A549 (cell line): ENCODE measurements around the gene KCND1. TPM values are rescaled to one million over a fixed set of nuclear protein-coding genes. Genes with fewer than 3 reads are reported as not detected.
A peak's percentile ranks its signal among the peaks of the same experiment; 100 is the strongest.

ENCODE experiments used
- ATAC-seq, 2 experiments: fragments of 200-7000 bp in 1 of 2; fragments of >200 bp in 1 of 2; cut with Nextera tagmentation in 1 of 2; cut with Tn5 transposase in 1 of 2; 3 replicates each; pipeline versions ENCODE4 v1.8.0 to v1.9.1; 2018 to 2020; ENCODE audit warnings: mild to moderate bottlenecking in 1 of 2, moderate library complexity in 1 of 2
- CTCF ChIA-PET: fragments of 300-600 bp; sonication (Branson Sonifier 250); formaldehyde crosslinking; extraction: SDS; loops from one replicate; lab custom pipeline; 2021; ENCODE audit warnings: antibody characterized with exemption, inconsistent platforms; lab: Yijun Ruan, JAX
- POLR2A ChIA-PET: fragments of 350-600 bp; formaldehyde crosslinking; extraction: SDS; loops from one replicate; lab custom pipeline; 2021; ENCODE audit warnings: antibody characterized with exemption, inconsistent platforms; lab: Yijun Ruan, JAX
- DNase-seq, 2 experiments: peaks; one replicate each; pipeline versions ENCODE4 v3.0.0 to v3.0.0-alpha.2; 2011 to 2016; ENCODE audit warnings: low read depth in 1 of 2, low spot score in 1 of 2
- FAIRE-seq: peaks from 2 replicates; lab custom pipeline; 2011; peaks lifted over from hg19 to GRCh38; lab: Jason Lieb, UNC
- H3K27ac ChIP-seq, 2 experiments: fragments of >200 bp; sonication (Bioruptor Twin); formaldehyde crosslinking; 3 replicates each; pipeline ENCODE4 v1.5.1; 2016 to 2017
- H3K4me1 ChIP-seq: fragments of >200 bp; sonication (Bioruptor Twin); formaldehyde crosslinking; 3 replicates; pipeline ENCODE4 v1.6.1; 2016
- H3K4me2 ChIP-seq: fragments of >200 bp; sonication (Bioruptor Twin); formaldehyde crosslinking; 3 replicates; pipeline ENCODE4 v1.6.1; 2016
- H3K4me3 ChIP-seq: fragments of >200 bp; sonication (Bioruptor Twin); formaldehyde crosslinking; 3 replicates; pipeline ENCODE4 v1.5.1; 2016
- H3K9me3 ChIP-seq: fragments of >200 bp; sonication (Bioruptor Twin); formaldehyde crosslinking; 3 replicates; pipeline ENCODE4 v1.6.1; 2016
- BHLHE40 ChIP-seq: IDR thresholded peaks from 2 replicates; pipeline ENCODE4 v1.6.1; 2012; ENCODE audit warnings: low read depth, low read length, inconsistent platforms
- CBX8 ChIP-seq: fragments of 200-600 bp; sonication (generic); IDR thresholded peaks from 2 replicates; pipeline ENCODE4 v1.6.1; 2016
- CHD2 ChIP-seq: fragments of 150-350 bp; IDR thresholded peaks from 2 replicates; pipeline ENCODE4 v1.6.1; 2014; ENCODE audit warnings: low read length; ENCODE audit not compliant: partially characterized antibody
- CTCF ChIP-seq: fragments of >200 bp; sonication (Bioruptor Twin); formaldehyde crosslinking; IDR thresholded peaks from 3 replicates; pipeline ENCODE4 v1.5.1; 2016
- EHF ChIP-seq: fragments of 250-450 bp; sonication (Bioruptor Pico); IDR thresholded peaks from 2 replicates; pipeline ENCODE4 v1.5.0; 2020; ENCODE audit warnings: mild to moderate bottlenecking
- ESRRA ChIP-seq: fragments of 150-350 bp; IDR thresholded peaks from 2 replicates; pipeline ENCODE4 v1.6.1; 2014; ENCODE audit warnings: mild to moderate bottlenecking, low read length, borderline replicate concordance
- FOSB ChIP-seq: fragments of 250-450 bp; sonication (Bioruptor Pico); IDR thresholded peaks from 2 replicates; pipeline ENCODE4 v1.5.0; 2020; ENCODE audit warnings: mild to moderate bottlenecking, moderate library complexity
- HDAC2 ChIP-seq: fragments of 200-600 bp; sonication (generic); IDR thresholded peaks from 2 replicates; pipeline ENCODE4 v1.6.1; 2016
- JUNB ChIP-seq: fragments of >200 bp; sonication (Bioruptor Twin); formaldehyde crosslinking; IDR thresholded peaks from 2 replicates; pipeline ENCODE4 v1.6.1; 2016
- MAFK ChIP-seq: fragments of 450-650 bp; IDR thresholded peaks from 2 replicates; pipeline ENCODE4 v1.6.1; 2014; ENCODE audit not compliant: partially characterized antibody
- MYC ChIP-seq: IDR thresholded peaks from 2 replicates; pipeline ENCODE4 v1.6.1; 2012; ENCODE audit warnings: mild to moderate bottlenecking, inconsistent platforms, low read length, improper control_type of control experiment, borderline replicate concordance
- NFE2L2 ChIP-seq: fragments of 150-350 bp; conservative IDR thresholded peaks from 2 replicates; pipeline ENCODE4 v1.6.1; 2014; ENCODE audit warnings: low read length
- NR3C1 ChIP-seq: fragments of >200 bp; sonication (Bioruptor Twin); formaldehyde crosslinking; IDR thresholded peaks from 3 replicates; pipeline ENCODE4 v1.6.1; 2017
- PBX3 ChIP-seq: IDR thresholded peaks from 2 replicates; pipeline ENCODE4 v1.6.1; 2012
- POLR2AphosphoS2 ChIP-seq: conservative IDR thresholded peaks from 2 replicates; pipeline ENCODE4 v1.6.1; 2012; ENCODE audit warnings: low read length, improper control_type of control experiment, inconsistent platforms
- RAD21 ChIP-seq, 2 experiments: fragments of >200 bp in 1 of 2; sonication (Bioruptor Twin) in 1 of 2; formaldehyde crosslinking in 1 of 2; IDR thresholded peaks in 1 of 2; conservative IDR thresholded peaks in 1 of 2; 2 replicates in 1 of 2; 3 replicates in 1 of 2; pipeline ENCODE4 v1.6.1; 2012 to 2018; ENCODE audit warnings: inconsistent platforms in 1 of 2
- REST ChIP-seq: fragments of 200-600 bp; sonication (generic); IDR thresholded peaks from 2 replicates; pipeline ENCODE4 v1.6.1; 2016; ENCODE audit warnings: antibody characterized with exemption, mild to moderate bottlenecking, moderate library complexity
- RFX5 ChIP-seq: fragments of 450-650 bp; IDR thresholded peaks from 2 replicates; pipeline ENCODE4 v1.7.1; 2014; ENCODE audit warnings: antibody characterized with exemption, mild to moderate bottlenecking, moderate library complexity
- SMC3 ChIP-seq: fragments of >200 bp; sonication (Bioruptor Twin); formaldehyde crosslinking; IDR thresholded peaks from 3 replicates; pipeline ENCODE4 v1.6.1; 2018; ENCODE audit warnings: inconsistent platforms
- TFCP2L1 ChIP-seq: fragments of 250-450 bp; sonication (Bioruptor Pico); IDR thresholded peaks from 2 replicates; pipeline ENCODE4 v1.5.0; 2021; ENCODE audit warnings: mild to moderate bottlenecking
- TP53 ChIP-seq: fragments of 250-450 bp; sonication (Bioruptor Pico); IDR thresholded peaks from 2 replicates; pipeline ENCODE4 v1.5.0; 2021; ENCODE audit warnings: mild to moderate bottlenecking, moderate library complexity
- USF2 ChIP-seq: fragments of 450-650 bp; IDR thresholded peaks from 2 replicates; pipeline ENCODE4 v1.6.1; 2014; ENCODE audit warnings: antibody characterized with exemption
- ZFP36 ChIP-seq: fragments of 450-650 bp; IDR thresholded peaks from 2 replicates; pipeline ENCODE4 v1.6.1; 2014; ENCODE audit warnings: borderline replicate concordance; ENCODE audit not compliant: partially characterized antibody
- WGBS: methylation state at CpG from one replicate; pipeline ENCODE4 v1.1.6; 2017; ENCODE audit errors: missing lambda C conversion rate; 5-methylcytosine and 5-hydroxymethylcytosine counted together
- polyA plus RNA-seq, 4 experiments: library from polyadenylated mRNA; depleted of rRNA in 3 of 4; stranded (reverse); fragments of >200 nt; fragmentation: RNase III in 1 of 4; extraction: RNeasy Plus Mini Kit Qiagen cat#74134 plus additional on column Dnase treatment in 1 of 4; gene quantifications; 2 replicates in 3 of 4; 3 replicates in 1 of 4; pipeline ENCODE4 v1.2.3, GENCODE V29; 2011 to 2017

Gene KCND1
- polyA plus RNA-seq, 2 of the 4 experiments (the other 2 are of a cell fraction) = 0.59 to 0.79 TPM

GRCh38 chrX:48972220-48973164 is 848 bp upstream of the KCND1 start:
- Histone ChIP-seq H3K9me3 (no peaks in the 10 kb centered on the region), H3K27ac (peak overlapping the region in 1 of 2 experiments; percentile 70; a peak in 3 of 6 replicates), H3K4me1 (peaks cover 11% of the 10 kb centered on the region), H3K4me3 (peak overlapping the region; percentile 0; the same call in 1 of the 3 replicates), H3K4me2 (peak overlapping the region; percentile 56)
- ChIA-PET CTCF (interaction anchor here (0.6 to 4.9 kb wide), 15 partner anchors 9 to 247 kb away, joined by 3 to 32 read pairs (median 5); partner anchors contain the start of genes GRIPAP1, OTUD5 and TFE3), POLR2A (interaction anchor here (1.4 kb wide), 1 partner anchor 15 kb away, joined by 5 read pairs; the partner anchor contains the start of gene OTUD5)
- WGBS = 53% methylated on average over 12 of the region's 13 CpGs
- TF ChIP-seq PBX3 (no peak), RAD21 (conservative IDR thresholded peaks at IDR 0.05 in 1 of 2, IDR thresholded peaks at IDR 0.05 in 1 of 2) (peak; percentile 35 to 40; a peak in 4 of 5 replicates), CTCF (peak; percentile 60), SMC3 (peak; percentile 51; the same call in 2 of the 3 replicates)
- FAIRE-seq (peak; percentile 84), DNase-seq (peak; percentile 54 to 60), ATAC-seq (peak; percentile 72 to 88)

GRCh38 chrX:48969471-48969870 is 2.2 kb downstream of the KCND1 start:
- FAIRE-seq (no peak), DNase-seq (no peak), ATAC-seq (no peak)
- Histone ChIP-seq H3K4me1 (peaks cover 13% of the 10 kb centered on the region), H3K4me2 (no peak overlapping the region), H3K27ac (no peak overlapping the region), H3K9me3 (no peaks in the 10 kb centered on the region), H3K4me3 (no peak overlapping the region)
- TF ChIP-seq JUNB = no peak
- TF ChIP-seq POLR2AphosphoS2 = no peak
- TF ChIP-seq NFE2L2 = no peak
- TF ChIP-seq ESRRA = no peak
- no peak for TF ChIP-seq FOSB (CRISPR knock-in tag)
- TF ChIP-seq NR3C1 = no peak
- TF ChIP-seq BHLHE40 = no peak
- no peak for TF ChIP-seq TP53 (CRISPR knock-in tag)
- no peak for TF ChIP-seq ZFP36
- no peak for TF ChIP-seq CHD2
- no peak for TF ChIP-seq MAFK
- no peak for TF ChIP-seq EHF (CRISPR knock-in tag)
- TF ChIP-seq MYC = no peak
- ChIA-PET CTCF (no interaction called here), POLR2A (interaction anchor here (1.2 kb wide), 1 partner anchor 11 kb away, joined by 5 read pairs; no protein-coding TSS in a partner anchor)
- 97% methylated on average over 25 of the region's 28 CpGs for WGBS

- H3K4me2 ChIP-seq = no peak overlapping the region
Observed at GRCh38 chrX:48968377-48968776, 3.3 kb downstream of the KCND1 start.

More at GRCh38 chrX:48968377-48968776, 3.3 kb downstream of the KCND1 start:
- TF ChIP-seq TFCP2L1 (CRISPR knock-in tag) (no peak), NR3C1 (no peak), NFE2L2 (no peak), REST (no peak), RFX5 (no peak), HDAC2 (no peak), MYC (no peak), CBX8 (no peak), FOSB (CRISPR knock-in tag) (no peak), USF2 (no peak)
- ATAC-seq (no peak), FAIRE-seq (no peak), DNase-seq (no peak)
- H3K27ac ChIP-seq = no peak overlapping the region
- H3K9me3 ChIP-seq = no peaks in the 10 kb centered on the region
- no peak overlapping the region for H3K4me3 ChIP-seq
- ChIA-PET CTCF (no interaction called here), POLR2A (interaction anchor here (1.0 kb wide), 1 partner anchor 74 kb away, joined by 4 read pairs; no protein-coding TSS in a partner anchor)
- H3K4me1 ChIP-seq = peaks cover 13% of the 10 kb centered on the region
- WGBS = 0% methylated on average over 1 of the region's 1 CpG
